Type B pancreatic cell (in vitro differentiated cells): ENCODE data around the gene B9D1. TPM values are rescaled to one million over a fixed set of nuclear protein-coding genes. Genes with fewer than 3 reads are reported as not detected.
A peak's percentile ranks its signal among the peaks of the same experiment; 100 is the strongest.

ENCODE experiments used
- DNase-seq: peaks from one replicate; pipeline ENCODE4 v3.0.0; 2021; ENCODE audit warnings: mixed read lengths; ENCODE audit not compliant: unreplicated experiment; ENCODE audit errors: extremely low spot score
- H3K27ac Mint-ChIP-seq: 2 replicates; pipeline ENCODE4 v1.8.0; 2021; ENCODE audit warnings: mild to moderate bottlenecking, mixed read lengths
- H3K27me3 Mint-ChIP-seq: 2 replicates; pipeline ENCODE4 v1.8.0; 2021; ENCODE audit warnings: mixed read lengths
- H3K36me3 Mint-ChIP-seq: 2 replicates; pipeline ENCODE4 v1.8.0; 2021; ENCODE audit warnings: mixed read lengths
- H3K4me1 Mint-ChIP-seq: one replicate; pipeline ENCODE4 v1.8.0; 2021; ENCODE audit warnings: mixed read lengths; ENCODE audit not compliant: unreplicated experiment
- H3K4me3 Mint-ChIP-seq: 2 replicates; pipeline ENCODE4 v1.8.0; 2021; ENCODE audit warnings: mild to moderate bottlenecking, mixed read lengths
- H3K9me3 Mint-ChIP-seq: 2 replicates; pipeline ENCODE4 v1.8.0; 2021; ENCODE audit warnings: mixed read lengths
- total RNA-seq: library from RNA; stranded (reverse); gene quantifications from 2 replicates; pipeline ENCODE4 v1.2.1, GENCODE V29; 2021; ENCODE audit warnings: low replicate concordance
- TF ChIP-seq, protein P1 (sequence below): fragments of 200-600 bp; sonication (generic); conservative IDR thresholded peaks from 2 replicates; pipeline ENCODE4 v1.5.0; 2021; ENCODE audit warnings: antibody characterized with exemption, mild to moderate bottlenecking

The B9D1 gene
- total RNA-seq, 1 donor from 2014 or later = 23.2 TPM

DNA sequence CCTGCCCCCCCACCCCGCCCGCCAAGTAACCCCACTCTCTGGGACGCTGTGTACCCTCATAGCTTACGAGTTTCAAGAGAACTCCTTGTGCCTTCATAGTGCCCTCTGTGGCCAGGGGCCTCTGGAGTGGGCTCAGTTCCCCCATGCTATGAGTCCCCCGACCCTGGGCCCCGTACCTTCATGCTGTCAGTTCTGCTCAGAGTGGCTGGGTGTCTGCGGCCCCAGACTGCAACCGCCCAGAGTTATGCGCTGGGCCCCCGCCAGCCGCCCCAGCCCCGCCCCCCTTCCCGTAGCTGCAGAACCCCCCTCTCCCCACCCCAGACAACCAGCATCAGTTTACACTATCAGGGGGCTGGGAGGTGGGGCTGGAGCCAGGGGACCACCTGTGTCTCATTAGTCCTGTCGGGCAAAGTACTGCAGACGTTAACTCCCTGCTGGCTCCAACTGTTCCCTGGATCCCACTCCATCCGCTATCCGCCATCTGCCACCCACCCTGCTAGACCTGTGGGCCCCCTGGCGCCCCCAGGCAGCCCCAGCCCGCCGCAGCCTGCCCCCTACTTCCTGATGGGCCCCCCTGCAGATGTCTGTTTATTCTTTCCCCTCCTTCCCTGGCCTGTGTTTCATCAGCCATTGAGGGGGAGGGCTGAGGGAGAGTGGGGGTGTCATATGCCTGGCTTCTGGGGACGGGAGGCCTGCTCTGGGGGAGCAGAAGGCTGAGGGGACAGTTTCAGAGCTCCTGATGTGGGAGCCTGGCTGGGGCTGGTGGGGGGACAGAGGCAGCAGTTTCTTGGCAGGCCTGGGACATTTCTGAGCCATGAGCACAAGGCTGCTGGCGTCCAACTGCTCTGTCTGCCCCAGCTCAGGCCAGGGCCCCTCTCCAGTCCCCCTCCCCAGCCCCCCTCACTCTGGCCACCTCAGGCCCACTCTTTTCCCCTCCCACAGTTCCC lies 24.7 kb upstream of the B9D1 start, which contains the start of gene MFAP4:
TSS of gene MFAP4 (minus strand) at position 217 of the 947 bp plus-strand sequence. CDS start at position 182, 35 bp downstream.
- peak; percentile 83 for DNase-seq
- Mint-ChIP-seq H3K9me3 (no peaks in the 10 kb centered on the region), H3K4me1 (peaks cover 43% of the 10 kb centered on the region), H3K36me3 (peaks cover 11% of the 10 kb centered on the region), H3K27ac (peak within 1 kb of the TSS; percentile 84), H3K27me3 (no peaks in the 10 kb centered on the region), H3K4me3 (peak within 1 kb of the TSS; percentile 77)
- TF ChIP-seq, protein P1, sequence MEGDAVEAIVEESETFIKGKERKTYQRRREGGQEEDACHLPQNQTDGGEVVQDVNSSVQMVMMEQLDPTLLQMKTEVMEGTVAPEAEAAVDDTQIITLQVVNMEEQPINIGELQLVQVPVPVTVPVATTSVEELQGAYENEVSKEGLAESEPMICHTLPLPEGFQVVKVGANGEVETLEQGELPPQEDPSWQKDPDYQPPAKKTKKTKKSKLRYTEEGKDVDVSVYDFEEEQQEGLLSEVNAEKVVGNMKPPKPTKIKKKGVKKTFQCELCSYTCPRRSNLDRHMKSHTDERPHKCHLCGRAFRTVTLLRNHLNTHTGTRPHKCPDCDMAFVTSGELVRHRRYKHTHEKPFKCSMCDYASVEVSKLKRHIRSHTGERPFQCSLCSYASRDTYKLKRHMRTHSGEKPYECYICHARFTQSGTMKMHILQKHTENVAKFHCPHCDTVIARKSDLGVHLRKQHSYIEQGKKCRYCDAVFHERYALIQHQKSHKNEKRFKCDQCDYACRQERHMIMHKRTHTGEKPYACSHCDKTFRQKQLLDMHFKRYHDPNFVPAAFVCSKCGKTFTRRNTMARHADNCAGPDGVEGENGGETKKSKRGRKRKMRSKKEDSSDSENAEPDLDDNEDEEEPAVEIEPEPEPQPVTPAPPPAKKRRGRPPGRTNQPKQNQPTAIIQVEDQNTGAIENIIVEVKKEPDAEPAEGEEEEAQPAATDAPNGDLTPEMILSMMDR = no peak

DNA sequence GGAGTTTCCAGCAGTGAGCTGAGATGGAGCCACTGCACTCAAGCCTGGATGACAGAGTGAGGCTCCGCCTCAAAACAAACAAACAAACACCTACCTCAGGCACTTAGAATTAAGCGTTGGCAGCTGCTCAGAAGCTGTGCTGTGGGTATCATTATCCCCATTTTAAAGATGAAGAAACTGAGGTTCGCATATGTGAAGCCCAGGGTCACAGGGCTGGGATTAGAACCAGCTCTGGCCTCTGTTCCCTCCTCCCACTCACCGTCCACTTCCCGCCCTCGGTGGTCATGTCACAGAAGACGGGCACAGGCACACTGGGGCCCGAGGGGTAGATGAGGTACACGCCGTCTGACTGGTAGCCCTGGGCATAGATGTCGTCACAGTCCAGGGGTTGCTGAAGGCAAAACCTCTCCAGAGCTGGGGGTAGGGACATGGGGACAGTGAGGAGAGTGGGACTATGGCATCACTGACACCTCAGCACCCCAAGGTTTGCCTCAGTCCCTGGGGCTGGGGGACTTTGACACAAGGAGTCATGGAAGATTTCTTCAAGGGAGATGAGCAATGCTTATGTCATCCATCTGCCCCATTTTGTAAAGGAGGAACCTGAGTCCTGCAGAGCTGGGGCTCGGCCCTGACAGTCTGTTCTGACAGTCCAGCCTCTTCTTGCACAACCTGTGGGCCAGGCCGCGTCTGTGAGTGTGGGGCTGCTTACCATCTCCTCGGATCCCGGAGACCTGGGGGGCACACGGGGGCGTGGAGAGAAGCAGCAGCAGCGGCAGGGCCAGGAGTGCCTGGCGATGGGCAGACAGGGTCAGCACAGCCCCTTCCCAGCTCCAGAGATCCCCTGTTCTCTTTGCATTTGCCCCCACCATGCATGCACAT lies 23.8 kb upstream of the B9D1 start:
- peaks cover 43% of the 10 kb centered on the region for H3K4me1 Mint-ChIP-seq
- H3K4me3 Mint-ChIP-seq = peak overlapping the region; percentile 77
- TF ChIP-seq, protein P1 = no peak
- no peaks in the 10 kb centered on the region for H3K27me3 Mint-ChIP-seq
- DNase-seq = no peak
- peaks cover 11% of the 10 kb centered on the region for H3K36me3 Mint-ChIP-seq
- H3K27ac Mint-ChIP-seq = peak overlapping the region; percentile 31
- no peaks in the 10 kb centered on the region for H3K9me3 Mint-ChIP-seq

DNA sequence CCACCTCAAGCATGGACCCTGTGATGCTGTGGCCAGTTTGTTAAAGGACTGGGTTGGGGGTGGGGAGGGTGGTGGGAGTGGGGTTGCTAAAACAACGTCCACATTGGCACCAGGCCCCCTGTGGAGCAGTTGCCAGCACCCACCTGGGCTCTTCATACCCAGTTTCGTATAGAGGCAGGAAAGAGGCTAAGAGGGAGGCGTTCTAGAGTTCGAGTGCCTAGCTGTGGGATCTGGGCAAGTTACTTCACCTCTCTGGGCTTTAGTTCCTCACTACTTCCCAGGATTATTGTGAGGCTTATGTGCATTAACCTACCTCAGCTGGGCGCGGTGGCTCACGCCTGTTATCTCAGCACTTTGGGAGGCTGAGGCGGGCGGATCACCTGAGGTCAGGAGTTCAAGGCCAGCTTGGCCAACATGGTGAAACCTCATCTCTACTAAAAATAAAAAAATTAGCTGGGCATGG lies 23.0 kb upstream of the B9D1 start:
- no peak overlapping the region for H3K4me3 Mint-ChIP-seq
- no peak for DNase-seq
- peaks cover 42% of the 10 kb centered on the region for H3K4me1 Mint-ChIP-seq
- H3K27ac Mint-ChIP-seq = peak overlapping the region; percentile 68
- peaks cover 17% of the 10 kb centered on the region for H3K36me3 Mint-ChIP-seq
- H3K27me3 Mint-ChIP-seq = no peaks in the 10 kb centered on the region
- H3K9me3 Mint-ChIP-seq = no peaks in the 10 kb centered on the region
- TF ChIP-seq, protein P1 = no peak

DNA sequence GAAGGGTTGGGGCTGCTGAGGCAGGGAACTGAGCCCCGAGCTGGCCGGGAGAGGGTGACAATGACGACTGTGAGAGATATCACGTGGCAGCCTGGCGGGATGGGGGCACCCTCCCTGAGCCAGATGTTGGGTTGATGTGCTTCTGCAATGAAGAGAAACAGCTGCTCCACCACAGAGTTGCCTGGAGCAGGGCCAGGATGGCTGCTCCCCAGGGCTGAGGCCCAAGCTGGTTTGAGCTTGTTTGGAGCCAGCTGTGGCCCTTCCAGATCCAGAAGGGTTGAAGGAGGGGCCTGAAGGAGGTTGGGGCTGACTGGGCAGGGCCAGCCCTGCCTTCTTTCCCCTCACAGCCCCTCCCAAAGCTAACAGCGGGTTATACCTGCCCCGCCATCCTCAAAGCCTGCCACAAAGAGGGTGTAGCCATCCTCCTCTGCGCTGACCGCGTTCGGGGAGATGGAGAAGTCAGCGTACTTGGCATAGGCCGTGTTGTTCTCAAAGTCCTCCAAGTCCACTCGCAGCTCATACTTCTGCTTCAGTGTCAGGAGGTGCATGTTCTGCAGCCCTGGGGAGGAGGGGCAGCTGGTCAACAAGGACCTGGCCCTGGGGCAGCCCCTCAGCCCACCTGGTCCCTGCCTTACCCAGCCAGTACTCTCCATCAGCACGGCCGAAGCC lies 22.3 kb upstream of the B9D1 start:
- TF ChIP-seq, protein P1 = no peak
- Mint-ChIP-seq H3K4me1 (peaks cover 46% of the 10 kb centered on the region), H3K27me3 (no peaks in the 10 kb centered on the region), H3K27ac (peak overlapping the region; percentile 68), H3K9me3 (no peaks in the 10 kb centered on the region), H3K36me3 (peaks cover 19% of the 10 kb centered on the region), H3K4me3 (peak overlapping the region; percentile 67)
- DNase-seq = no peak
